Large intestine (tissue), 3 donors: Measurements from ENCODE around the gene ZNF385C. TPM values are rescaled to one million over a fixed set of nuclear protein-coding genes. Genes with fewer than 3 reads are reported as not detected.
A peak's percentile ranks its signal among the peaks of the same experiment; 100 is the strongest.
"Not testable (repeated sequence)": the region's sequence is repeated elsewhere in the genome, so short reads cannot be mapped to it uniquely, and the experiment has no call there.

Source experiments
- DNase-seq, 2 donors: peaks; one replicate each; pipeline versions ENCODE4 v3.0.0 to v3.0.0-alpha.2; 2013
- H3K27ac ChIP-seq: one replicate; pipeline ENCODE4 v1.5.1; 2013; ENCODE audit warnings: low read length
- H3K27me3 ChIP-seq: 2 replicates; pipeline ENCODE4 v1.6.1; 2013; ENCODE audit warnings: low read length; ENCODE audit not compliant: control insufficient read depth, insufficient read depth
- H3K36me3 ChIP-seq: 2 replicates; pipeline ENCODE4 v1.6.1; 2013; ENCODE audit warnings: low read length; ENCODE audit not compliant: control insufficient read depth, insufficient read depth
- H3K4me1 ChIP-seq: one replicate; pipeline ENCODE4 v1.6.1; 2013; ENCODE audit warnings: low read length; ENCODE audit not compliant: control insufficient read depth, insufficient read depth
- H3K4me3 ChIP-seq: one replicate; pipeline ENCODE4 v1.5.1; 2013; ENCODE audit warnings: low read length
- H3K9me3 ChIP-seq: one replicate; pipeline ENCODE4 v1.6.1; 2013; ENCODE audit warnings: mild to moderate bottlenecking, low read depth, low read length, moderate library complexity; ENCODE audit not compliant: control insufficient read depth
- WGBS: methylation state at CpG from one replicate; pipeline ENCODE4 v1.1.5; 2013; ENCODE audit warnings: low lambda C conversion rate; ENCODE audit not compliant: insufficient coverage; 5-methylcytosine and 5-hydroxymethylcytosine counted together
- polyA plus RNA-seq: library from polyadenylated mRNA; unstranded; fragments of 120-200 nt; gene quantifications from one replicate; pipeline ENCODE4 v1.2.1, GENCODE V29; 2013

The ZNF385C gene
- polyA plus RNA-seq, 1 donor, result 1.4 TPM

GRCh38 chr17:42034059-42034458 is 64.2 kb downstream of the ZNF385C start:
- no peaks in the 10 kb centered on the region for H3K27me3 ChIP-seq
- H3K36me3 ChIP-seq, result no peaks in the 10 kb centered on the region
- no peaks in the 10 kb centered on the region for H3K9me3 ChIP-seq
- H3K27ac ChIP-seq, result no peak overlapping the region
- DNase-seq, result no peak
- H3K4me1 ChIP-seq, result no peaks in the 10 kb centered on the region
- no CpG with 5 or more reads among the region's 6 CpGs for whole genome bisulfite sequencing
- no peak overlapping the region for H3K4me3 ChIP-seq

DNA sequence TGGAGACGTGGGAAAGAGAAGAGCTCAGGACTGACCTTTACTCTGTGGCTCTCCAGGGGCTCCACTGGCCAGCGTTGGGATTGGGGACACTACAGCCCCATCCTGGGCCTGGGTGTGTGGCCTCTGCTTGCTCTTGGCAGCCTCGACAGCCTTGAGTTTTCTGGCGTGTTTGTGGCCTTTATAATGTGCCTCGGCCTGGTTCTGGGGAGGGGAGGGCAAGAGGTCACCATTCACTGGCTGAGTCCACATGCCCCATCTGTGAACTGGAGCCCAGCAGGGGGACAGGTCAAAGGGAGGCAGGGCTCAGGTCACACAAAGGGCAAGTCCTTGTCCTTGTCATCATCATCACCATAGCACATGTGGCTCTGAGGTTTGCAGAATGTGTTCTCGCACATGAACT is 66.7 kb downstream of the ZNF385C start:
- Histone ChIP-seq H3K4me1 (no peaks in the 10 kb centered on the region), H3K9me3 (no peaks in the 10 kb centered on the region), H3K27ac (no peak overlapping the region), H3K36me3 (no peaks in the 10 kb centered on the region), H3K27me3 (no peaks in the 10 kb centered on the region), H3K4me3 (no peak overlapping the region)
- DNase-seq, result no peak
- no CpG with 5 or more reads among the region's 6 CpGs for WGBS

DNA sequence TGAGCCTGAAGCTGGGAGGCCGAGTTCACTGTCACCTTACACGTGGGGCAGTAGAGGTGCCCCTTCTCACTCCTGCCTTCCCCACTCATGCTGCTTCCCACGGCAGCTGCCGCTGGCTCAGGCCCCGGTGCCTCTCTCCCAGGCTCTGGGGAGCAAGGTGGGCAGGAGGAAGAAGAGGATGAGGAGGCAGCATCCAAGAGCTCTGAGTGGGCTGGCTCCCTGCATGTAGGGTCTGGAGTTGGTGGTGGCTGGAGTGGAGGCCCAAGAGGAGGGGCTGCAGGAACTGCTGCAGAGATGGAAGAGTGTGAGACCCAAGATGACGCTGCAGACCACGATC is 69.5 kb downstream of the ZNF385C start:
- no CpG with 5 or more reads among the region's 7 CpGs for WGBS

DNA sequence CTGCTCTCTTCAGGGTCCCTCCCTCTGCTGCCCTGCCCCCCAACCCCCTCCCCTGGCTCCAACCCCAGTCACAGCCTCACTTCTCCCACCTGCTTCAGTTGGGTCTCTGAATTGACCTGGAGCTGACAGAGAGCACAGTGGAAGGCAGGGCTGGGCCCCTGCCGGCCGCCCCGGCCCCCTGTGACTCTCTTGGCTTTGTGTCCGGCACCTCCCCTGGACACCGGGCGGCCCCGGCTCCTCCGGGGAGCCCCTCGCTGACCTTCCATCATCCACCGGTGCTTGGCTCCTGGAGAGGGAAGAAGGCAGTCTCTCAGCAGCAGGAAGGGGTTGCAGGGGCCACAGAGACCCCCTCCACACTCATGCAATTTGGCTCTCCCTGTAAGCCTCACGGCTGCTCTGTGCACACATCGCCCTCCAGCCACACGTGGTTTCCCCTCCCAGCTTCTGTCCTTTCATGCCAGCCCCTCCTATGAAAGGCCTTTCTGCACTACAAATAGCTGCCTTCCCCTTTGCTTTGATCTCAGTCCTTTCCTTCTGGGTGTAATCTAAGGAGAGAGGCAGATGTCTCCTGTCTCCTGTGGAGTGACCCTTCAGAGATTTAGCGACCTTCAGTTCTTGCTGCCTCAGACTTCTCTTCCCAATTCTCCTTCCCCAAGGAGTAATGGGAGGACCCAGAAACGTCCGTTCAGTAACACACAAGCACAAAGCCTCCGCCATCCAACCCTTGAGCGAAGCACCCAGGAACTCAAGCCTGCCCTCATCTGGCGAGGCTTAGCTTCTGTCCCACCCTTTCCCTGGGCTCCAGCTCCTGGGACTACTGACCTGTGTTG is 70.1 kb downstream of the ZNF385C start:
- no CpG with 5 or more reads among the region's 19 CpGs for WGBS

More for the DNA sequence above, 69.5 kb downstream of the ZNF385C start:
- H3K9me3 ChIP-seq, result no peaks in the 10 kb centered on the region
- peaks cover 17% of the 10 kb centered on the region for H3K4me1 ChIP-seq
- no peak for DNase-seq
- H3K27ac ChIP-seq, result no peak overlapping the region
- no peak overlapping the region for H3K4me3 ChIP-seq
- peaks cover 8% of the 10 kb centered on the region for H3K36me3 ChIP-seq
- H3K27me3 ChIP-seq, result no peaks in the 10 kb centered on the region

GRCh38 chr17:42027590-42027889 is 70.7 kb downstream of the ZNF385C start:
- Histone ChIP-seq H3K4me1 (peaks cover 17% of the 10 kb centered on the region), H3K27ac (no peak overlapping the region), H3K4me3 (no peak overlapping the region), H3K9me3 (no peaks in the 10 kb centered on the region), H3K27me3 (no peaks in the 10 kb centered on the region), H3K36me3 (peaks cover 21% of the 10 kb centered on the region)
- no peak for DNase-seq
- no CpG with 5 or more reads among the region's 5 CpGs for WGBS

More for the DNA sequence above, 70.1 kb downstream of the ZNF385C start:
- Histone ChIP-seq H3K4me3 (no peak overlapping the region), H3K9me3 (no peaks in the 10 kb centered on the region), H3K36me3 (peaks cover 14% of the 10 kb centered on the region), H3K27ac (no peak overlapping the region), H3K4me1 (peaks cover 17% of the 10 kb centered on the region), H3K27me3 (no peaks in the 10 kb centered on the region)
- DNase-seq, result no peak

GRCh38 chr17:42026857-42027589 is 71.2 kb downstream of the ZNF385C start:
- Histone ChIP-seq H3K9me3 (no peaks in the 10 kb centered on the region), H3K36me3 (peaks cover 26% of the 10 kb centered on the region), H3K27ac (no peak overlapping the region), H3K4me1 (peaks cover 17% of the 10 kb centered on the region), H3K4me3 (no peak overlapping the region), H3K27me3 (no peaks in the 10 kb centered on the region)
- DNase-seq, result no peak
- WGBS, result no CpG with 5 or more reads among the region's 17 CpGs

- peaks cover 26% of the 10 kb centered on the region for H3K36me3 ChIP-seq
These were observed 72.3 kb downstream of the ZNF385C start for GRCh38 chr17:42025936-42026335.

GRCh38 chr17:42025191-42025579 is 73.1 kb downstream of the ZNF385C start:
- DNase-seq, result no peak
- H3K4me1 ChIP-seq, result peaks cover 21% of the 10 kb centered on the region

More at GRCh38 chr17:42025936-42026335, 72.3 kb downstream of the ZNF385C start:
- DNase-seq, result no peak
- Histone ChIP-seq H3K27me3 (no peaks in the 10 kb centered on the region), H3K27ac (no peak overlapping the region), H3K4me3 (no peak overlapping the region), H3K4me1 (peaks cover 18% of the 10 kb centered on the region), H3K9me3 (no peaks in the 10 kb centered on the region)
- WGBS, result no CpG with 5 or more reads among the region's 3 CpGs

DNA sequence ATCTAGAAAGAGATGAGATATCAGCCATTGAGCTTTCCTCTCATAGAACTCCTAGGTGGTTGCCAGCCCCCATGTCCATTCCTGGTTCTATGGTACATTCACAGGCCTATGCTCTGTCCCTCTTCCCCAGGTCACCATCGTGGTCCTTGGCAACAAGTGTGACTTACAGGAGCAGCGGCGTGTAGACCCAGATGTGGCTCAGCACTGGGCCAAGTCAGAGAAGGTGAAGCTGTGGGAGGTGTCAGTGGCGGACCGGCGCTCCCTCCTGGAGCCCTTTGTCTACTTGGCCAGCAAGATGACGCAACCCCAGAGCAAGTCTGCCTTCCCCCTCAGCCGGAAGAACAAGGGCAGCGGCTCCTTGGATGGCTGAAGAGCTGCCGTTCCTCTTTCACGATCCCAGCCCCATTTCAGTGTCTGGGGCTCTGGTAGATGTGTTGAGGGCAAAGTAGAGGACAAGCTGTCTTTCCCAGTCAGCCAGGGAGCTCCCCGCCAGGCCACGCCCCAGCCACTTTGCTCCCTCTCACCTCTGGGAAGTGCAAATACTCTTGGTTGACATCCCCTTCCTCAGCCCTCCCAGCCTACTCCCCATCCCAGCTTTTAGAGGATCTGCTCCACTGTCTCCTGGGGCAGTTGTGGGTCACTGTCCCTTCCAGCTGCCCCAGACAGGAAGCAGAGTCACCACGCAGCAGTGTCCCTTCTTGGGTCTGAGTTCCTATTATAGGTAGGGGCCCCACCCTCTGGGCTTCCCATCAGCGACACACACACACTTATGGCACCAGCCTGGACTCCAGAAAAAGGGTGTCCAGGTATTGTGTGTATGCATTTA is 74.5 kb downstream of the ZNF385C start:
- Histone ChIP-seq H3K27ac (no peak overlapping the region), H3K27me3 (no peaks in the 10 kb centered on the region), H3K4me1 (peaks cover 21% of the 10 kb centered on the region), H3K4me3 (no peak overlapping the region), H3K9me3 (no peaks in the 10 kb centered on the region), H3K36me3 (peaks cover 26% of the 10 kb centered on the region)
- WGBS, result 72% methylated on average over 2 of the region's 15 CpGs
- DNase-seq, result no peak

More at GRCh38 chr17:42025191-42025579, 73.1 kb downstream of the ZNF385C start:
- H3K4me3 ChIP-seq, result no peak overlapping the region
- peaks cover 26% of the 10 kb centered on the region for H3K36me3 ChIP-seq
- H3K27ac ChIP-seq, result no peak overlapping the region
- H3K27me3 ChIP-seq, result no peaks in the 10 kb centered on the region
- WGBS, result no CpG with 5 or more reads among the region's 8 CpGs
- H3K9me3 ChIP-seq, result no peaks in the 10 kb centered on the region

DNA sequence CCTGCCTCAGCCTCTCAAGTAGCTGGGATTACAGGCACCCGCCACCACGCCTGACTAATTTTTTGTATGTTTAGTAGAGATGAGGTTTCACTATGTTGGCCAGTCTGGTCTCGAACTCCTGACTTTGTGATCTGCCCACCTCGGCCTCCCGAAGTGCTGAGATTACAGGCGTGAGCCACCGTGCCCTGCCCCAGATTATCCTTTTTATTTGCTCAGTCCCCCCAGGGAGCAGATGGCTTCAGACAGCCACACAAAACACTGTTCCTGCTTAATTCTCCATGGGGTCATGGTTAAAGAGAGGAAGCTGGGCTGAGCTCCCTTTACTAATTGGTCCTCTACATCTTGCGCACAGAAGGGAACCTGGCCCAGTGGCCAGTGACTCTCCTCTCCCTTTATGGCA is 77.4 kb downstream of the ZNF385C start:
- not testable (repeated sequence) for H3K27me3 ChIP-seq, H3K9me3 ChIP-seq, H3K27ac ChIP-seq, DNase-seq
- 100% methylated on average over 1 of the region's 8 CpGs for WGBS
- H3K4me1 ChIP-seq, result peaks cover 31% of the 10 kb centered on the region
- H3K36me3 ChIP-seq, result peaks cover 26% of the 10 kb centered on the region
- H3K4me3 ChIP-seq, result peak overlapping the region; percentile 87
